NCI-H526 treated with DMSO at 0.1 percent for 48 hours (cell line): ENCODE measurements around the gene BATF.
A peak's percentile ranks its signal among the peaks of the same experiment; 100 is the strongest.

Experiments
- DNase-seq: peaks from one replicate; lab custom pipeline; 2025; lab: John Stamatoyannopoulos, UW

Gene BATF

GRCh38 chr14:75562489-75562888 lies 40.2 kb downstream of the BATF start:
- no peak for DNase-seq

- DNase-seq: peak; percentile 7
Measured at GRCh38 chr14:75563931-75564330, 41.7 kb downstream of the BATF start.

- no peak for DNase-seq
Measured at GRCh38 chr14:75565056-75565455, 42.8 kb downstream of the BATF start.

GRCh38 chr14:75566321-75566720 lies 44.1 kb downstream of the BATF start:
- no peak for DNase-seq

GRCh38 chr14:75566752-75567151 lies 44.5 kb downstream of the BATF start:
- DNase-seq: no peak

- DNase-seq: no peak
Measured at GRCh38 chr14:75568140-75568539, 45.9 kb downstream of the BATF start.

- DNase-seq: no peak
Measured at GRCh38 chr14:75568791-75569190, 46.5 kb downstream of the BATF start.

- DNase-seq: no peak
Measured at GRCh38 chr14:75570797-75571196, 48.5 kb downstream of the BATF start.

- no peak for DNase-seq
Measured at GRCh38 chr14:75572104-75572503, 49.8 kb downstream of the BATF start.

GRCh38 chr14:75577090-75577489 lies 54.8 kb downstream of the BATF start:
- DNase-seq: no peak

GRCh38 chr14:75577729-75578101 lies 55.4 kb downstream of the BATF start:
- DNase-seq: peak; percentile 33

GRCh38 chr14:75578102-75578785 lies 56.0 kb downstream of the BATF start, which contains the start of gene FLVCR2:
TSS of gene FLVCR2 (plus strand) at chr14:75578620. CDS start at chr14:75578973, 353 bp downstream.
- DNase-seq: peak; percentile 14

GRCh38 chr14:75578786-75579337 lies 56.6 kb downstream of the BATF start:
- DNase-seq: no peak

GRCh38 chr14:75579338-75579864 lies 57.1 kb downstream of the BATF start:
- DNase-seq: no peak

- no peak for DNase-seq
Measured at GRCh38 chr14:75579882-75580281, 57.6 kb downstream of the BATF start.

GRCh38 chr14:75587388-75587787 lies 65.1 kb downstream of the BATF start:
- DNase-seq: no peak

GRCh38 chr14:75589931-75590330 lies 67.7 kb downstream of the BATF start:
- no peak for DNase-seq

GRCh38 chr14:75591331-75591946 lies 69.2 kb downstream of the BATF start:
- DNase-seq: no peak

GRCh38 chr14:75591987-75592575 lies 69.8 kb downstream of the BATF start:
- no peak for DNase-seq

GRCh38 chr14:75595226-75595625 lies 73.0 kb downstream of the BATF start:
- DNase-seq: no peak
